ENCODE results near the gene LGI2.

DNA sequence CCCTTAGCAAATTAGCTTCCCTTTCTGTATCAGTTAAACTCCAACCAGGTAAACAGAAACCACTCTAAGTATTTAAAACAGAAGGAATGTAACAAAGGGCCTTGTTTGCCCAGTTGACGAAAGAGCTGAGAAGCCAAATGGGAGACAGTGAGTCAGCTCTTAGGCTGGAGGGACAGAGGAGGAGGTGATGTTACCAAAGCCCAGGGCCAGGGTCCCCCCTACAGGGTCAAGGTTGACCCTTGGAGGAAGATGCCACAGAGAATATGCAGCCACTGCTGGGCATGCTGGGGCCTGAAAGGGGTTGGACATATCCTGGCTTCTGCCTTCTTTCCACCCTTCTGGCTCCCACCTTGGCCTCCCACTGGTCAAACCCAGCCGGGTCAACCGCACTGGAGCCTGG, 38.3 kb upstream of the LGI2 start:
- TF ChIP-seq, protein P1, sequence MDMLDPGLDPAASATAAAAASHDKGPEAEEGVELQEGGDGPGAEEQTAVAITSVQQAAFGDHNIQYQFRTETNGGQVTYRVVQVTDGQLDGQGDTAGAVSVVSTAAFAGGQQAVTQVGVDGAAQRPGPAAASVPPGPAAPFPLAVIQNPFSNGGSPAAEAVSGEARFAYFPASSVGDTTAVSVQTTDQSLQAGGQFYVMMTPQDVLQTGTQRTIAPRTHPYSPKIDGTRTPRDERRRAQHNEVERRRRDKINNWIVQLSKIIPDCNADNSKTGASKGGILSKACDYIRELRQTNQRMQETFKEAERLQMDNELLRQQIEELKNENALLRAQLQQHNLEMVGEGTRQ (CRISPR knock-in tag; IDR thresholded peaks at IDR 0.05): no peak
- no peak for TF ChIP-seq RELA (CRISPR knock-in tag; IDR thresholded peaks at IDR 0.05; ENCODE audit: borderline replicate concordance)
- no peak for TF ChIP-seq TP53 (CRISPR knock-in tag; IDR thresholded peaks at IDR 0.05)
- no peak for TF ChIP-seq MXD4 (CRISPR knock-in tag; IDR thresholded peaks at IDR 0.05; ENCODE audit: borderline replicate concordance)
- TF ChIP-seq SMAD4 (CRISPR knock-in tag; IDR thresholded peaks at IDR 0.05): no peak
- TF ChIP-seq, protein P2, sequence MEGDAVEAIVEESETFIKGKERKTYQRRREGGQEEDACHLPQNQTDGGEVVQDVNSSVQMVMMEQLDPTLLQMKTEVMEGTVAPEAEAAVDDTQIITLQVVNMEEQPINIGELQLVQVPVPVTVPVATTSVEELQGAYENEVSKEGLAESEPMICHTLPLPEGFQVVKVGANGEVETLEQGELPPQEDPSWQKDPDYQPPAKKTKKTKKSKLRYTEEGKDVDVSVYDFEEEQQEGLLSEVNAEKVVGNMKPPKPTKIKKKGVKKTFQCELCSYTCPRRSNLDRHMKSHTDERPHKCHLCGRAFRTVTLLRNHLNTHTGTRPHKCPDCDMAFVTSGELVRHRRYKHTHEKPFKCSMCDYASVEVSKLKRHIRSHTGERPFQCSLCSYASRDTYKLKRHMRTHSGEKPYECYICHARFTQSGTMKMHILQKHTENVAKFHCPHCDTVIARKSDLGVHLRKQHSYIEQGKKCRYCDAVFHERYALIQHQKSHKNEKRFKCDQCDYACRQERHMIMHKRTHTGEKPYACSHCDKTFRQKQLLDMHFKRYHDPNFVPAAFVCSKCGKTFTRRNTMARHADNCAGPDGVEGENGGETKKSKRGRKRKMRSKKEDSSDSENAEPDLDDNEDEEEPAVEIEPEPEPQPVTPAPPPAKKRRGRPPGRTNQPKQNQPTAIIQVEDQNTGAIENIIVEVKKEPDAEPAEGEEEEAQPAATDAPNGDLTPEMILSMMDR (IDR thresholded peaks at IDR 0.05): no peak
